Stimulated activated naive CD4-positive, alpha-beta T cell treated with Interleukin-2 at 50 U/mL for 16 hours (primary cell): ENCODE measurements around the gene BCAR3.

Experiments
- DNase-seq: peaks from one replicate; lab custom pipeline; 2025; lab: John Stamatoyannopoulos, UW

BCAR3 gene

GRCh38 chr1:93549131-93549530 is 132.5 kb downstream of the BCAR3 start:
- no peak for DNase-seq

DNA sequence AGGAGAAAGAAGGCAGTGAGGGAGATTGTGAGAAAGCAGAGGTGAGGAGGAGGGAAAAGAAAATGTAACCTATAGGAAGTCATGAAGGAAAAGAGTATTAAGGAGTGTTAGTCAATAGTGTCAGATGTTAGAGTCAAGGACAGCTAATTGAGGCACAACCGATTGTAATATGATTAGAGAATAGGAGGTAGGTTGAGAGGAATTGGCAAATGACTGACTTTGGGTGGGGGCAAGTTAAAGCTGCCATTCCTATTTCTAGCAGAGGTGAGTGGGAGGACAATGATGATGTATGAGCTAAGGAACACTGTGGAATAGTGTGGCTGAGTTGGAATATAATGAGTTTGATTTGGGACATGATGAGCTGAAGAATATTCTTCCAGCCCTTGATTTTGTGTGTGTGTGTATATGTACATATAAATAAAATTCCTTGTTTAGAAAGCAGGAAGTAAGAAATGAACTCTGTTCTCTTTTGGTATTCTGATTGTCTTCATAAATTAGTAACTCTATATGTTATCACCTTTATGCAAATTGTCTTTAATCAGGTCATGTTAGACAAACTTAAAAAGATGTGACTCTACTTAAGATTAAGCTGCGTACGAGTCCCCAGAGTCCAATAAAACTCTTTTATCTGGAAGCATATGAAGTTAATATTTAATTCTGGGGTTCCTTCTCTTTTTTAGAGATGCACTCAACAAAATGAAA is 135.3 kb downstream of the BCAR3 start:
- no peak for DNase-seq

- no peak for DNase-seq
Observed at GRCh38 chr1:93542398-93542797, 139.2 kb downstream of the BCAR3 start.

DNA sequence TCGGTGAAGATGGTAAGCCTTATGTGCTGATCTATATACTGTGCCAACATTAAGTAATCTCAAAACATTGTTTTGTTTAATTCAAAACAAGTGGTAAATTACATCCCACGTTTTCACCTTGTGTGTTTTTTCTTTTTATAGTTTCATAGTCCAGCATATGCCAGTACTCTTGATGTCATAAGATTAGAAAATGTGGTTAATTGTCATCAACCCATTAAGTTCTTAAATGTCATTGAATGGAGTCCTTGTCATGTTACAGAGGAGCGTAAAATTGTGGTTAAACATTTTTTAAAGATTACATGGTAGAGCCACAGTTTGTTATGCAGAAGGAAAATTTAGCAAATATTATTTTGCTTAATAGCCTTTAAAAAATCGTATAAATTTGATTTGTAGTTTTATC is 140.6 kb downstream of the BCAR3 start:
- DNase-seq = no peak

DNA sequence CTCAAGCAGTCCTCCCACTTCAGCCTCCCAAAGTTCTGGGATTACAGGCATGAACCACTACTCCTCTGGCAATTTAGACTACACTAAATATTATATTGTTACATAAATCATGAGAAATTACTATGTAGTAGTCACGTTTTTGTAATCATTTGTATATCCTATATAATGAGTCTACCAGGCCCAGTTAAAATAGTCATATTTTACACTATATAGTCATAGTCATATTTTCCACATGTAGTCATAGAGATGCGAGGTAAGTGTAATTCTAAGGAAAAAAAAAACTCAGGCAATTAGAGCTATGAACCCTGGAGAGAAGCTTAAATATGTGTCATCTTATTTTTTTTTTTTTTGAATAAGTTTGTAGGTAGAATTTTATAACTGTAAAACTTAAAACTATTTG is 143.7 kb downstream of the BCAR3 start:
- DNase-seq = no peak

- no peak for DNase-seq
Observed at GRCh38 chr1:93537396-93537795, 144.2 kb downstream of the BCAR3 start.

GRCh38 chr1:93533677-93534076 is 148.0 kb downstream of the BCAR3 start:
- no peak for DNase-seq

- no peak for DNase-seq
Observed at GRCh38 chr1:93532780-93533378, 148.8 kb downstream of the BCAR3 start.

- DNase-seq = no peak
Observed at GRCh38 chr1:93531193-93531592, 150.4 kb downstream of the BCAR3 start.

DNA sequence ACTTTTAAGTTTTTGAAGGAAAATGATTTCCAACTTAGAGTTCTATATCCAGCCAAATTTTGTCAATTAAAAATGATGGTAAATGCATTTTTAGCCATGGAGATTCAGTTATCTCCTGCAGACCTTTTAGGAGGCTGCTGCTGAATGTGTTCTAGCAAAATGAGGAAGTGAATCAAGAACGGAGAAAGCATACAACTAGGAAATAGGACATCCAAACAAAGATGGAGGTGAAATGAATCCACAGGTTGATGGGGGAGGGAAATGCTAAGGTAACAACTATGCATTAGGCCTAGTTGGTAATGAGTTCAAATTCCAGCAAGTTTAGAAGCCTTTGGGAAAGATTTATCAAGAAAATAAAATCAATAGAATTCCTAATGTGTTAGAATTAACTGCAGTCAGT is 153.2 kb downstream of the BCAR3 start:
- no peak for DNase-seq

DNA sequence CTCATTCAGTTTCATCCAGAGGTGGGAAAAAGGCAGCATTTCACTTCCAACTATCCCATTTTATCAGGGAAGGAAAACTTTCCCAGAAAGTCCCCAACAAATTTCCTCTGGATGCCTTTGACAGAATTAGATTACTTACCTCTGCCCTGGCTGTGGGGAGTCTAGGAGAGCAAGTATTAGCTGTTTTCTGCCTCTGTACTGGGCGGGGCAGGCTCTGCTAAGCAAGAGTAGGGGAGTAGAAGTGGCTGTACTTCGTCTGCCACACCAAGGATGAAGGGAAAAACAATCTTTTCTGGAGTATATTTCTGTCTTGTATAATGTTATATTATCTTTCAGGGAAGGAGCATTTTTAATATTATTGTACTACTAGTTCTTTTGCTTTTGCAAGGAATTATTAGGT is 155.2 kb downstream of the BCAR3 start:
- DNase-seq = no peak

DNA sequence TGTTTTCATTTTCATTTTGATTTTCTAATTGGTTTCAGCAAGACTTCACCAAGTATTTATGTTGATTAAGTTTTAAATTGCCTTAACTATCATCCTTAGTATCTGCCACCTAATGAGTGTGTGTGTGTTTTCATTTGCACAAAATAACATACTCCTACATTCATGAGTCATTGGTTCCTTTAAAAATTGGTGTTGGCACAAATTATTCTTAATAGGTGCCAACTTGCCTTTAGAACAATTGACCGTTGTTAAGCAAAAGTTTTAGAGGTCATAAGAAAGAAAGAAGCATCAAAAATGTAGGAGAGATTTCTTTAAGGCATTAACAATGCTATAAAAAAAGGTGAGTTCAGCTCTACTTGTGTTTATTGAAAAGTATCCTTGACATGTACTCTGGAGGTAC is 156.2 kb downstream of the BCAR3 start:
- no peak for DNase-seq

DNA sequence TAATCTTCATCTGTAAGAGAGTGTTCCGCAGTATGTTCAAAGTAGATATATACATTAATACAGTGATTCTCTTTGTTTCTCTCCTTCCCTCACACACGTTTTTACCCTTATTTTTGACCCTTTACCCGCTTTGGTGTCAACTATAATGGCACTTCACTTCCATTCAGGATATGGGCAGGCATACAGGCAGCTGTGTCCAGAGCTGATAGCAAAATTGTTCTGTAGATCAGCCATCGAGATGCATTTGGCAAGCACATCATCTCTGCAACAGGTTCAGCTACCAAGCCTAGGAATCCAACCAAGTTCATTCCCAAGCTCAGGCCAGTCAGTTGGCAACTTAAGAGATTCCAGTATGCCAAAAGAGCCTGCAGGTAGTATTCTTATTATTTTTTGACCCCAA is 158.9 kb downstream of the BCAR3 start:
- DNase-seq = no peak

DNA sequence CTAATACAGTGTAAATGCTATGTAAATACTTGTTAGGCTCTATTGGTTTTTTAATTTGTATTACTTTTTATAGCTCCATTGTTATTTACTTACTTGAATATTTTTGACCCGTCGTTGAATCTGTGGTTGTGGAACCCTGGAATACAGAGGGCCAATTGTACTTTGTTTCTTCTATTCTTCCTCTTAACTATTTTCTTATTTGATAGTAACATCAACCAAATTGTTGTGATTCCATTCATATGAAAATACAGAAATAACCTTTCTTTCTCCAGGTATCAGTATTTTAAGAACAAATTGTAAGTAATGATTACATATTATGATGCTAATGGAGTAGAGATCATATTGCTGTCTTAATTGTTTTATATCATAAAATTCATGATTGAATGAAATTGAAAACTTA is 160.0 kb downstream of the BCAR3 start:
- DNase-seq = no peak

- DNase-seq = no peak
Observed at GRCh38 chr1:93519199-93519829, 162.3 kb downstream of the BCAR3 start.

DNA sequence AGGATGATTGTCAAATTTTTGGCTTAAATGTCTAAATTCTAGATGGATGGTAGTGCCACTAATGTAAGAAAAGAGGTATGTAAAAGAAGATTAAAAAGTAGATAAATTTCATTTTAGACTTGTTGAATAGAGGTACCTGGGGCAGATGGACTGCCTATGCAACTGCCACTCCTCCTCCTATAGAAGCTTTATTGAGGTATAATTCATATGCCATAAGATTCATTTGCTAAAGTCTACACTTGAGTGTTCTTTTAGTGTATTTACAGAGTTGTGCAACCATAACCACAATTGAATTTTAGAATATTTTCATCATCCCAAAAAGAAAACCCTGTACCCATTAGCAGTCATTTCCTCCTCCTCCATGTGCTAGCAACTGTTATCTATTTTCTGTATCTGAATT is 163.1 kb downstream of the BCAR3 start:
- DNase-seq = no peak

GRCh38 chr1:93516164-93516563 is 165.5 kb downstream of the BCAR3 start:
- DNase-seq = no peak
